Esophagus squamous epithelium (tissue), 4 donors: ENCODE results near the gene CIB4.

Source experiments
- CTCF ChIP-seq, 6 experiments: fragments of 450-650 bp in 4 of 6; fragments of 200-600 bp in 2 of 6; sonication (generic) in 2 of 6; IDR thresholded peaks; one replicate each; pipeline ENCODE4 v1.5.1; 2016 to 2019; ENCODE audit warnings: antibody characterized with exemption in 6 of 6, mild to moderate bottlenecking in 4 of 6, moderate library complexity in 4 of 6
- POLR2A ChIP-seq, 4 donors: fragments of 450-650 bp; IDR thresholded peaks; one replicate each; pipeline ENCODE4 v1.6.1; 2017; ENCODE audit warnings: antibody characterized with exemption in 4 of 4, mild to moderate bottlenecking in 4 of 4, moderate library complexity in 3 of 4

- no peak for TF ChIP-seq CTCF (IDR thresholded peaks at IDR 0.05)
- TF ChIP-seq POLR2A (IDR thresholded peaks at IDR 0.05) = no peak
Measured at GRCh38 chr2:26644188-26644835, 3.1 kb upstream of the CIB4 start.
